WTC11 (cell line): ENCODE results near the gene TOM1. TPM values are rescaled to one million over a fixed set of nuclear protein-coding genes. Genes with fewer than 3 reads are reported as not detected.

Experiments used
- ATAC-seq: fragments of 200-7000 bp; cut with Tn5 transposase; 2 replicates; pipeline ENCODE4 v1.10.0; 2021; ENCODE audit warnings: mild to moderate bottlenecking, moderate library complexity
- CTCF ChIA-PET: fragments of 300-600 bp; sonication (Branson Sonifier 250); formaldehyde crosslinking; loops from one replicate; lab custom pipeline; 2021; ENCODE audit warnings: antibody characterized with exemption; lab: Charles Lee
- POLR2A ChIA-PET: fragments of 350-600 bp; sonication (Branson Sonifier 250); formaldehyde crosslinking; loops from one replicate; lab custom pipeline; 2021; ENCODE audit warnings: antibody characterized with exemption; lab: Charles Lee
- DNase-seq: peaks from one replicate; pipeline ENCODE4 v3.0.0; 2021; ENCODE audit warnings: low spot score
- H3K27ac Mint-ChIP-seq: 2 replicates; pipeline ENCODE4 v1.8.0; 2021; ENCODE audit warnings: mixed read lengths
- H3K27me3 Mint-ChIP-seq: 2 replicates; pipeline ENCODE4 v1.8.0; 2021; ENCODE audit warnings: low read depth, mild to moderate bottlenecking, moderate library complexity, mixed read lengths
- H3K36me3 Mint-ChIP-seq: 2 replicates; pipeline ENCODE4 v1.8.0; 2021; ENCODE audit warnings: mixed read lengths
- H3K4me1 Mint-ChIP-seq: 2 replicates; pipeline ENCODE4 v1.8.0; 2022; ENCODE audit warnings: mixed read lengths
- H3K4me3 Mint-ChIP-seq: 2 replicates; pipeline ENCODE4 v1.8.0; 2021; ENCODE audit warnings: mild to moderate bottlenecking, moderate library complexity, mixed read lengths
- H3K9me3 Mint-ChIP-seq: 2 replicates; pipeline ENCODE4 v1.8.0; 2021; ENCODE audit warnings: mixed read lengths
- ATF1 ChIP-seq: sonication (generic); formaldehyde crosslinking; IDR thresholded peaks from 2 replicates; pipeline ENCODE4 v1.8.1; 2023; ENCODE audit warnings: mild to moderate bottlenecking, moderate library complexity, missing genetic modification reagents
- CREM ChIP-seq: sonication (generic); formaldehyde crosslinking; IDR thresholded peaks from 2 replicates; pipeline ENCODE4 v1.8.1; 2022; ENCODE audit warnings: mild to moderate bottlenecking, missing genetic modification reagents, moderate library complexity
- ETV6 ChIP-seq: sonication (generic); formaldehyde crosslinking; IDR thresholded peaks from 2 replicates; pipeline ENCODE4 v1.8.1; 2022; ENCODE audit warnings: mild to moderate bottlenecking, missing genetic modification reagents
- FOXK1 ChIP-seq: sonication (generic); formaldehyde crosslinking; IDR thresholded peaks from 2 replicates; pipeline ENCODE4 v1.8.0; 2022; ENCODE audit warnings: mild to moderate bottlenecking, moderate library complexity, missing genetic modification reagents
- FOXP1 ChIP-seq: sonication (generic); formaldehyde crosslinking; IDR thresholded peaks from 2 replicates; pipeline ENCODE4 v1.8.0; 2022; ENCODE audit warnings: missing genetic modification reagents, mild to moderate bottlenecking, moderate library complexity, borderline replicate concordance
- MLX ChIP-seq: sonication (generic); formaldehyde crosslinking; IDR thresholded peaks from 2 replicates; pipeline ENCODE4 v1.8.1; 2023; ENCODE audit warnings: mild to moderate bottlenecking, missing genetic modification reagents, moderate library complexity
- NFATC4 ChIP-seq: fragments of 250-450 bp; sonication (Bioruptor Pico); IDR thresholded peaks from 2 replicates; pipeline ENCODE4 v1.9.0; 2021; ENCODE audit warnings: mild to moderate bottlenecking
- NFE2L1 ChIP-seq: sonication (generic); formaldehyde crosslinking; IDR thresholded peaks from 2 replicates; pipeline ENCODE4 v1.8.1; 2023; ENCODE audit warnings: missing genetic modification reagents
- RELA ChIP-seq: sonication (generic); formaldehyde crosslinking; IDR thresholded peaks from 2 replicates; pipeline ENCODE4 v1.8.1; 2022; ENCODE audit warnings: missing genetic modification reagents, mild to moderate bottlenecking, borderline replicate concordance
- SMAD4 ChIP-seq: sonication (generic); formaldehyde crosslinking; IDR thresholded peaks from 2 replicates; pipeline ENCODE4 v1.8.0; 2022; ENCODE audit warnings: mild to moderate bottlenecking, missing genetic modification reagents
- SOX15 ChIP-seq: fragments of 250-450 bp; sonication (Bioruptor Pico); IDR thresholded peaks from 2 replicates; pipeline ENCODE4 v1.9.0; 2021; ENCODE audit warnings: mild to moderate bottlenecking
- TCF7 ChIP-seq: sonication (generic); formaldehyde crosslinking; IDR thresholded peaks from 2 replicates; pipeline ENCODE4 v1.8.0; 2022; ENCODE audit warnings: mild to moderate bottlenecking, low read depth, missing genetic modification reagents, moderate library complexity
- ZNF317 ChIP-seq: sonication (generic); formaldehyde crosslinking; IDR thresholded peaks from 2 replicates; pipeline ENCODE4 v1.8.1; 2023; ENCODE audit warnings: low read depth, mild to moderate bottlenecking, moderate library complexity, missing genetic modification reagents, borderline replicate concordance
- ZNF423 ChIP-seq: fragments of 250-450 bp; sonication (Bioruptor Pico); IDR thresholded peaks from 2 replicates; pipeline ENCODE4 v2.1.2; 2022; ENCODE audit warnings: mild to moderate bottlenecking, moderate library complexity
- ZNF425 ChIP-seq: fragments of 250-450 bp; sonication (Bioruptor Pico); conservative IDR thresholded peaks from 2 replicates; pipeline ENCODE4 v1.9.0; 2021; ENCODE audit warnings: mild to moderate bottlenecking
- ZNF671 ChIP-seq: fragments of 250-450 bp; sonication (Bioruptor Pico); IDR thresholded peaks from 2 replicates; pipeline ENCODE4 v1.8.0; 2021; ENCODE audit warnings: mild to moderate bottlenecking
- microRNA-seq: library from miRNA; unstranded; fragments of <30 nt; microRNA quantifications from one replicate; pipeline ENCODE4 v1.2.0, GENCODE V29; 2022; ENCODE audit warnings: borderline number of aligned reads
- total RNA-seq: library from RNA; stranded (reverse); gene quantifications from 3 replicates; pipeline ENCODE4 v1.2.3, GENCODE V29; 2021
- TF ChIP-seq, protein P1 (sequence below): fragments of 250-450 bp; sonication (Bioruptor Pico); IDR thresholded peaks from 2 replicates; pipeline ENCODE4 v2.1.2; 2022; ENCODE audit warnings: mild to moderate bottlenecking, moderate library complexity
- TF ChIP-seq, protein P2 (sequence below): sonication (generic); formaldehyde crosslinking; IDR thresholded peaks from 2 replicates; pipeline ENCODE4 v1.8.0; 2023; ENCODE audit warnings: missing genetic modification reagents
- TF ChIP-seq, protein P3 (sequence below): sonication (generic); formaldehyde crosslinking; IDR thresholded peaks from 2 replicates; pipeline ENCODE4 v1.8.0; 2022; ENCODE audit warnings: mild to moderate bottlenecking, missing genetic modification reagents

Gene TOM1
- total RNA-seq, 1 experiment from 2014 or later = 23.5 TPM

GRCh38 chr22:35397095-35397904 lies 97.6 kb downstream of the TOM1 start:
- peak overlapping the region; percentile 86 for H3K27ac Mint-ChIP-seq
- TF ChIP-seq NFE2L1 (CRISPR knock-in tag) = no peak
- TF ChIP-seq MLX (CRISPR knock-in tag) = no peak
- TF ChIP-seq FOXP1 (CRISPR knock-in tag) = no peak
- TF ChIP-seq ZNF671 (CRISPR knock-in tag) = no peak
- TF ChIP-seq SOX15 (CRISPR knock-in tag) = no peak
- no peak for TF ChIP-seq CREM (CRISPR knock-in tag)
- no peak for TF ChIP-seq RELA
- no peak for TF ChIP-seq ZNF317 (CRISPR knock-in tag)
- TF ChIP-seq ZNF423 = no peak
- TF ChIP-seq, protein P1, sequence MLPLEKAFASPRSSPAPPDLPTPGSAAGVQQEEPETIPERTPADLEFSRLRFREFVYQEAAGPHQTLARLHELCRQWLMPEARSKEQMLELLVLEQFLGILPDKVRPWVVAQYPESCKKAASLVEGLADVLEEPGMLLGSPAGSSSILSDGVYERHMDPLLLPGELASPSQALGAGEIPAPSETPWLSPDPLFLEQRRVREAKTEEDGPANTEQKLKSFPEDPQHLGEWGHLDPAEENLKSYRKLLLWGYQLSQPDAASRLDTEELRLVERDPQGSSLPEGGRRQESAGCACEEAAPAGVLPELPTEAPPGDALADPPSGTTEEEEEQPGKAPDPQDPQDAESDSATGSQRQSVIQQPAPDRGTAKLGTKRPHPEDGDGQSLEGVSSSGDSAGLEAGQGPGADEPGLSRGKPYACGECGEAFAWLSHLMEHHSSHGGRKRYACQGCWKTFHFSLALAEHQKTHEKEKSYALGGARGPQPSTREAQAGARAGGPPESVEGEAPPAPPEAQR = no peak
- no peak for TF ChIP-seq FOXK1 (CRISPR knock-in tag)
- TF ChIP-seq, protein P2, sequence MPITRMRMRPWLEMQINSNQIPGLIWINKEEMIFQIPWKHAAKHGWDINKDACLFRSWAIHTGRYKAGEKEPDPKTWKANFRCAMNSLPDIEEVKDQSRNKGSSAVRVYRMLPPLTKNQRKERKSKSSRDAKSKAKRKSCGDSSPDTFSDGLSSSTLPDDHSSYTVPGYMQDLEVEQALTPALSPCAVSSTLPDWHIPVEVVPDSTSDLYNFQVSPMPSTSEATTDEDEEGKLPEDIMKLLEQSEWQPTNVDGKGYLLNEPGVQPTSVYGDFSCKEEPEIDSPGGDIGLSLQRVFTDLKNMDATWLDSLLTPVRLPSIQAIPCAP = no peak
- no peak for TF ChIP-seq ZNF425 (CRISPR knock-in tag)
- no peak for TF ChIP-seq TCF7
- no peak for TF ChIP-seq NFATC4 (CRISPR knock-in tag)
- no peak for TF ChIP-seq ATF1 (CRISPR knock-in tag)
- TF ChIP-seq SMAD4 (CRISPR knock-in tag) = no peak
- TF ChIP-seq, protein P3, sequence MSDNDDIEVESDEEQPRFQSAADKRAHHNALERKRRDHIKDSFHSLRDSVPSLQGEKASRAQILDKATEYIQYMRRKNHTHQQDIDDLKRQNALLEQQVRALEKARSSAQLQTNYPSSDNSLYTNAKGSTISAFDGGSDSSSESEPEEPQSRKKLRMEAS (CRISPR knock-in tag) = no peak
- TF ChIP-seq ETV6 (CRISPR knock-in tag) = no peak
- TF ChIP-seq, all 79 proteins: peak for 0
- Mint-ChIP-seq H3K4me3 (no peak overlapping the region), H3K36me3 (peaks cover 18% of the 10 kb centered on the region), H3K9me3 (no peaks in the 10 kb centered on the region), H3K4me1 (peaks cover 34% of the 10 kb centered on the region), H3K27me3 (no peaks in the 10 kb centered on the region)
- CTCF ChIA-PET = interaction anchor here (1.1 to 1.8 kb wide), 3 partner anchors 29 to 46 kb away, joined by 3 to 8 read pairs (median 4); no protein-coding TSS in a partner anchor
- ATAC-seq (no peak), DNase-seq (no peak)
- POLR2A ChIA-PET = interaction anchor here (0.6 to 1.3 kb wide), 4 partner anchors 12 to 96 kb away, joined by 3 to 4 read pairs (median 3); no protein-coding TSS in a partner anchor

Small RNA genes within 50 kb of the gene (microRNA-seq; reads per million reads assigned to microRNA genes)
- gene MIR3909 (14.7 reads per million, percentile 34 among the genes with 10 or more reads in this experiment), gene MIR6069 (not detected)

Other genes starting within 250 kb of the TOM1 start
- gene ISX, start 233.7 kb upstream of the TOM1 start, total RNA-seq = not detected in 3 replicates
- 34.6 to 42.1 TPM (median 36.8 TPM) in 3 replicates for gene HMGXB4, start 42.4 kb upstream of the TOM1 start, total RNA-seq
- gene HMOX1, start 81.2 kb downstream of the TOM1 start, total RNA-seq = 11.1 to 12.1 TPM (median 11.1 TPM) in 3 replicates
- gene MCM5, start 100.2 kb downstream of the TOM1 start, total RNA-seq = 229 to 261 TPM (median 229 TPM) in 3 replicates
- 2.5 to 3.1 TPM (median 3.0 TPM) in 3 replicates for gene RASD2, start 240.9 kb downstream of the TOM1 start, total RNA-seq